ENCODE measurements around the gene AHDC1.

DNA sequence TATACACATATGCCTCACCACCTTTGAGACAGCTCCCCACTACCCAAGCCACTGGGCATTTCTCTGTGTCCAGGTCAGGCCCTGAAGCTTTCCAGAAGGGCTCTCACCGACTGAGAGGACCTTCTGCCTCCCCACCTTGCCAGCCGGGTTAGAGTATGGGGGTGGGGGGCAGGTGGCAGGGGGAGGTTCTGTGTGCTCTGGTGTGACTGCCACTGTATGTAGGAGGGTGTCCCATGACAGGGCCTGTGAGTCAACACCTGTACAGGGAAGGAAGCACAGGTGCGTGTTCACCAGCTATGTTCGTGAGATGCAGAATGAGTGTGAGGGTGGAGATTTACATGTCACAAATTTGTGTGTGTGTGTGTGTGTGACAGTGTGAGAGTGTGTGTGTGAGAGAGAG, 7.0 kb downstream of the AHDC1 start:
- TF ChIP-seq POLR2A (IDR thresholded peaks at IDR 0.05) (no peak), EP300 (IDR thresholded peaks at IDR 0.05) (no peak)

Measured in ovary (tissue), 1 donor.